ENCODE data around the gene PRR3.

GRCh38 chr6:30541515-30542403 is 15.3 kb upstream of the PRR3 start:
- TF ChIP-seq POLR2A (IDR thresholded peaks at IDR 0.05) (no peak), CTCF (IDR thresholded peaks at IDR 0.05) (peak; percentile 83 to 94 (median 92)), POLR2AphosphoS5 (IDR thresholded peaks at IDR 0.05) (peak; percentile 78)
